DOHH2 (cell line): ENCODE measurements around the gene NETO2.

ENCODE experiments used
- CTCF ChIP-seq: fragments of 200-600 bp; sonication (generic); IDR thresholded peaks from one replicate; pipeline ENCODE4 v1.5.1; 2014; ENCODE audit warnings: antibody characterized with exemption, mild to moderate bottlenecking, low read depth, low read length; ENCODE audit not compliant: poor library complexity, severe bottlenecking
- EZH2phosphoT487 ChIP-seq: fragments of 200-600 bp; sonication (generic); IDR thresholded peaks from 2 replicates; pipeline ENCODE4 v1.6.1; 2017; ENCODE audit warnings: borderline replicate concordance, mild to moderate bottlenecking, antibody characterized with exemption, low read length, moderate library complexity, mixed read lengths

- TF ChIP-seq CTCF (no peak), EZH2phosphoT487 (no peak)
These were observed 88.4 kb downstream of the NETO2 start for GRCh38 chr16:47055136-47055885.
